Measurements from ENCODE around the gene CSPG4. TPM values are rescaled to one million over a fixed set of nuclear protein-coding genes. Genes with fewer than 3 reads are reported as not detected.

CSPG4 gene
- total and polyA plus RNA-seq, 2 of the 8 experiments (the other 6 are each of a cell fraction or from before 2014, with no cell fraction given), result 1.4 to 3.0 TPM

DNA sequence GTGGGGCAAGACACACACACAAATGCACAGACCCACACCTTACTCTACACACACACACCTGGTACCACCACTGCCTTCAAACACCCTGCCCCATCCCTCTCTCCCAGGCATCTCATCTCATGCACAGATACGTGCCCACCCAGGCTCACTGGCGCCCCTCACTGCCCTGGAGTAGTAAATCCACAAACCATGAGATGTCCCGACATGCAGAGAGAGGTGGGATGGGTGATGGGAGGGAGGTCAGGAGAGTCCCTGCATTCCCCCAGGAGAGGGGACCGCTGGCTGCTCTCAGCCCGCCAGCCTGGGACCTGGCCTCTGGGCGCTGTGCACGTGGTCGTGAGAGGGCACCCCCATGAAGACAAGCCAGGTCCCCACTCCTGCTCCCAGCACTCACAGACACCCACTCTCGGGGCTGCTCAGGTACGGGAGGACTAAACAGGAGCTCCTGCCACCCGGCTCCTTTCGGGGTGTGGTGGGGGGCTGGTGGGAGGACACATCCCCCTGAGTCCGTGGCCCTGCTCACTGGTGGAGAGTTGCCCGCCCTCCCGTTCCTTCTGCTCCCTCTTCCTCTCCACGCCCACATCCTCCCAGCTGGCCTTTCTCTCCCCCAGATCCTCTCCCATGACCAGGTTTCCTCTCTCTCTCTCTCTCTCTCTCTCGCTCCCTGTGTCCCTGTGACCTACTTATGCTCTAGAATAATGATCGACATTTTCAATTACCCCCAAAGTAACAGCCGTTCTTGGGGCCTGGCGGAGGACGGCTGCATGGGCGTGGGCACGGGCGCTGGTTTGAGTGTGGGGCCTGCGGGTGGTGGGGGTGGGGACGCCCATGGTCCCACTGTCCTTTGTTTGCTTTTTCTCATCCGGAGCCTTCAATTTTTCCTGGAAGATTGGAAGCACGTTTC, 18.9 kb upstream of the CSPG4 start:
- H2BK5ac ChIP-seq (ENCODE audit: low read depth, low read length), result no peak overlapping the region
- no peaks in the 10 kb centered on the region for H3K9me3 ChIP-seq (ENCODE audit: insufficient read depth in 2 of 2, low read depth in 1 of 2, low read length in 1 of 2)
- no peak overlapping the region for H3K9ac ChIP-seq (replicated peaks in 1 of 4; ENCODE audit: extremely low read depth in 1 of 4, low read depth in 3 of 4, low read length in 3 of 4)
- no peak overlapping the region for H2BK12ac ChIP-seq (ENCODE audit: low read depth, low read length)
- ChIA-PET POLR2A (ENCODE audit: partially characterized antibody) (no interaction called here), CTCF (ENCODE audit: partially characterized antibody) (interaction anchor here (0.7 to 15.3 kb wide), 13 partner anchors 8 to 1994 kb away, joined by 3 to 224 read pairs (median 3); a partner anchor contains a TSS)
- no peak overlapping the region for H4K91ac ChIP-seq (replicated peaks; ENCODE audit: insufficient read length, low read length)
- H3K23me2 ChIP-seq (ENCODE audit: low read depth, low read length), result no peaks in the 10 kb centered on the region
- no peak overlapping the region for H2BK20ac ChIP-seq (ENCODE audit: low read length)
- DNase-seq (ENCODE audit: low read depth in 1 of 2, low spot score in 2 of 2) (peak in 1 of 2 experiments; percentile 58), FAIRE-seq (no peak)
- H2BK15ac ChIP-seq (ENCODE audit: low read length), result no peak overlapping the region
- no peak overlapping the region for H3K23ac ChIP-seq (ENCODE audit: insufficient read length)
- no peak overlapping the region for H3K14ac ChIP-seq (ENCODE audit: insufficient read length)
- peaks cover 2 to 7% (median 2%) of the 10 kb centered on the region in 4 experiments; a peak in 5 of 7 replicates for H3K4me1 ChIP-seq (replicated peaks in 1 of 4; ENCODE audit: control insufficient read depth in 3 of 4, insufficient read depth in 4 of 4, low read length in 3 of 4)
- peak overlapping the region; percentile 65; the same call in 1 of the 2 replicates for H2AK5ac ChIP-seq (ENCODE audit: low read depth, low read length)
- H3K56ac ChIP-seq (replicated peaks; ENCODE audit: insufficient read length, low read depth, low read length), result no peak overlapping the region
- peaks cover 0 to 2% of the 10 kb centered on the region in 2 experiments for H4K20me1 ChIP-seq (replicated peaks in 1 of 2; ENCODE audit: control insufficient read depth in 1 of 2, insufficient read depth in 2 of 2, low read length in 2 of 2)
- peaks cover 3% of the 10 kb centered on the region; the same call in 1 of the 2 replicates for H3K79me1 ChIP-seq (ENCODE audit: low read depth, low read length)
- H3K36me3 ChIP-seq (ENCODE audit: control insufficient read depth in 2 of 4, insufficient read depth in 4 of 4, low read length in 3 of 4), result no peaks in the 10 kb centered on the region
- H3K27me3 ChIP-seq (replicated peaks in 1 of 4; ENCODE audit: control insufficient read depth in 3 of 4, extremely low read depth in 1 of 4, insufficient read depth in 3 of 4, low read length in 3 of 4), result no peaks in the 10 kb centered on the region; a peak in 3 of 7 replicates
- no peak overlapping the region for H3K27ac ChIP-seq (ENCODE audit: low read depth, low read length)
- no peak overlapping the region; the same call in 1 of the 2 replicates for H3K18ac ChIP-seq (ENCODE audit: extremely low read depth, low read length)
- no peak overlapping the region for H4K8ac ChIP-seq (ENCODE audit: extremely low read depth, insufficient read depth, low read length)
- no peak overlapping the region for H2BK120ac ChIP-seq (replicated peaks; ENCODE audit: low read depth, low read length)
- H3K4me2 ChIP-seq (ENCODE audit: insufficient read depth in 1 of 2, low read depth in 2 of 2, low read length in 2 of 2), result no peak overlapping the region
- no peak overlapping the region for H3K4ac ChIP-seq (replicated peaks; ENCODE audit: insufficient read length, low read depth, low read length)
- no peak overlapping the region for H4K5ac ChIP-seq (ENCODE audit: insufficient read length, low read depth, low read length)
- 89% methylated on average over 24 of the region's 28 CpGs; no CpG with 5 or more reads in 1 of the 2 experiments for WGBS, 2 experiments (ENCODE audit: extremely low coverage in 1 of 2, insufficient coverage in 1 of 2, insufficient read length in 1 of 2, insufficient replicate concordance in 2 of 2, low coverage in 1 of 2, low lambda C conversion rate in 2 of 2, missing lambda C conversion rate in 1 of 2)
- no peak overlapping the region for H3K4me3 ChIP-seq (ENCODE audit: extremely low read depth in 1 of 4, insufficient read depth in 2 of 4, low read depth in 3 of 4, low read length in 4 of 4)
- no peak for TF ChIP-seq TAF1 (IDR thresholded peaks at IDR 0.05; ENCODE audit: low read depth, low read length)
- TF ChIP-seq RAD21 (IDR thresholded peaks at IDR 0.05 in 1 of 2, conservative IDR thresholded peaks at IDR 0.05 in 1 of 2; ENCODE audit: low read depth in 2 of 2, low read length in 2 of 2), result peak in 1 of 2 experiments; percentile 39; a peak in 3 of 4 replicates
- TF ChIP-seq, protein P1, sequence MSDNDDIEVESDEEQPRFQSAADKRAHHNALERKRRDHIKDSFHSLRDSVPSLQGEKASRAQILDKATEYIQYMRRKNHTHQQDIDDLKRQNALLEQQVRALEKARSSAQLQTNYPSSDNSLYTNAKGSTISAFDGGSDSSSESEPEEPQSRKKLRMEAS (IDR thresholded peaks at IDR 0.05), result peak; percentile 40; the same call in 1 of the 2 replicates
- TF ChIP-seq, protein P2, sequence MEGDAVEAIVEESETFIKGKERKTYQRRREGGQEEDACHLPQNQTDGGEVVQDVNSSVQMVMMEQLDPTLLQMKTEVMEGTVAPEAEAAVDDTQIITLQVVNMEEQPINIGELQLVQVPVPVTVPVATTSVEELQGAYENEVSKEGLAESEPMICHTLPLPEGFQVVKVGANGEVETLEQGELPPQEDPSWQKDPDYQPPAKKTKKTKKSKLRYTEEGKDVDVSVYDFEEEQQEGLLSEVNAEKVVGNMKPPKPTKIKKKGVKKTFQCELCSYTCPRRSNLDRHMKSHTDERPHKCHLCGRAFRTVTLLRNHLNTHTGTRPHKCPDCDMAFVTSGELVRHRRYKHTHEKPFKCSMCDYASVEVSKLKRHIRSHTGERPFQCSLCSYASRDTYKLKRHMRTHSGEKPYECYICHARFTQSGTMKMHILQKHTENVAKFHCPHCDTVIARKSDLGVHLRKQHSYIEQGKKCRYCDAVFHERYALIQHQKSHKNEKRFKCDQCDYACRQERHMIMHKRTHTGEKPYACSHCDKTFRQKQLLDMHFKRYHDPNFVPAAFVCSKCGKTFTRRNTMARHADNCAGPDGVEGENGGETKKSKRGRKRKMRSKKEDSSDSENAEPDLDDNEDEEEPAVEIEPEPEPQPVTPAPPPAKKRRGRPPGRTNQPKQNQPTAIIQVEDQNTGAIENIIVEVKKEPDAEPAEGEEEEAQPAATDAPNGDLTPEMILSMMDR (IDR thresholded peaks at IDR 0.05; ENCODE audit: control extremely low read depth in 1 of 3, insufficient read depth in 1 of 3, low read depth in 1 of 3, low read length in 3 of 3), result peak; percentile 48 to 72 (median 68)
- no peak overlapping the region for H2AFZ ChIP-seq (ENCODE audit: low read length)
- no peaks in the 10 kb centered on the region; a peak in 1 of 4 replicates for H3K79me2 ChIP-seq (ENCODE audit: control insufficient read depth in 1 of 2, insufficient read depth in 2 of 2, low read length in 2 of 2)

Data from H1 (cell line).